ENCODE measurements around the gene POU4F3.

Gene POU4F3

GRCh38 chr5:146302406-146302805 lies 36.2 kb upstream of the POU4F3 start:
- ChIA-PET POLR2A (no interaction called here), CTCF (interaction anchor here (0.9 to 1.9 kb wide), 3 partner anchors 10 to 125 kb away, joined by 3 to 8 read pairs (median 4); no protein-coding TSS in a partner anchor)
- no peak for TF ChIP-seq CTCF (IDR thresholded peaks at IDR 0.05; ENCODE audit: insufficient read depth, low read length, missing control alignments)
- DNase-seq (ENCODE audit: low read depth, low spot score): no peak
- H3K4me3 ChIP-seq (ENCODE audit: low read depth, low read length): no peak overlapping the region

- ChIA-PET CTCF (no interaction called here), POLR2A (no interaction called here)
These were observed 31.8 kb upstream of the POU4F3 start for GRCh38 chr5:146306838-146307237.

GRCh38 chr5:146307796-146308195 lies 30.8 kb upstream of the POU4F3 start:
- TF ChIP-seq CTCF (IDR thresholded peaks at IDR 0.05; ENCODE audit: insufficient read depth, low read length, missing control alignments): no peak
- POLR2A ChIA-PET: no interaction called here
- no peak overlapping the region for H3K4me3 ChIP-seq (ENCODE audit: low read depth, low read length)
- CTCF ChIA-PET: interaction anchor here (1.4 kb wide), 1 partner anchor 119 kb away, joined by 3 read pairs; no protein-coding TSS in a partner anchor
- no peak for DNase-seq (ENCODE audit: low read depth, low spot score)

More at GRCh38 chr5:146306838-146307237, 31.8 kb upstream of the POU4F3 start:
- H3K4me3 ChIP-seq (ENCODE audit: low read depth, low read length): no peak overlapping the region
- TF ChIP-seq CTCF (IDR thresholded peaks at IDR 0.05; ENCODE audit: insufficient read depth, low read length, missing control alignments): no peak
- DNase-seq (ENCODE audit: low read depth, low spot score): no peak

- no peak for TF ChIP-seq CTCF (IDR thresholded peaks at IDR 0.05; ENCODE audit: insufficient read depth, low read length, missing control alignments)
- ChIA-PET POLR2A (no interaction called here), CTCF (interaction anchor here (1.2 kb wide), 1 partner anchor 10 kb away, joined by 3 read pairs; no protein-coding TSS in a partner anchor)
- no peak for DNase-seq (ENCODE audit: low read depth, low spot score)
- no peak overlapping the region for H3K4me3 ChIP-seq (ENCODE audit: low read depth, low read length)
These were observed 28.1 kb upstream of the POU4F3 start for GRCh38 chr5:146310540-146310939.

- POLR2A ChIA-PET: no interaction called here
- no peak for TF ChIP-seq CTCF (IDR thresholded peaks at IDR 0.05; ENCODE audit: insufficient read depth, low read length, missing control alignments)
These were observed 27.4 kb upstream of the POU4F3 start for GRCh38 chr5:146311278-146311677.

GRCh38 chr5:146313027-146313426 lies 25.6 kb upstream of the POU4F3 start:
- no peak for DNase-seq (ENCODE audit: low read depth, low spot score)
- POLR2A ChIA-PET: no interaction called here
- H3K4me3 ChIP-seq (ENCODE audit: low read depth, low read length): no peak overlapping the region
- TF ChIP-seq CTCF (IDR thresholded peaks at IDR 0.05; ENCODE audit: insufficient read depth, low read length, missing control alignments): no peak
- CTCF ChIA-PET: no interaction called here

More at GRCh38 chr5:146311278-146311677, 27.4 kb upstream of the POU4F3 start:
- no peak for DNase-seq (ENCODE audit: low read depth, low spot score)
- CTCF ChIA-PET: no interaction called here
- no peak overlapping the region for H3K4me3 ChIP-seq (ENCODE audit: low read depth, low read length)

Data from AG04449 (cell line).